Panc1 (cell line): ENCODE measurements around the gene RASGRP2. TPM values are rescaled to one million over a fixed set of nuclear protein-coding genes. Genes with fewer than 3 reads are reported as not detected.

Experiments used
- ATAC-seq: fragments of 200-7000 bp; cut with Tn5 transposase; 2 replicates; pipeline ENCODE4 v1.9.1; 2020; ENCODE audit warnings: mild to moderate bottlenecking, moderate library complexity
- BruUV-seq: library from RNA; stranded (reverse); fragments of 400-500 nt; replicated peaks from 2 replicates; lab custom pipeline; 2021; lab: Mats Ljungman, UMichigan
- CTCF ChIA-PET: fragments of 300-600 bp; sonication (Branson Sonifier 250); formaldehyde crosslinking; loops from one replicate; lab custom pipeline; 2022; ENCODE audit warnings: antibody characterized with exemption; lab: Charles Lee
- POLR2A ChIA-PET: fragments of 300-600 bp; sonication (Branson Sonifier 250); formaldehyde crosslinking; loops from one replicate; lab custom pipeline; 2022; ENCODE audit warnings: antibody characterized with exemption; lab: Charles Lee
- DNase-seq: peaks from one replicate; pipeline ENCODE4 v3.0.0-alpha.2; 2010; ENCODE audit warnings: low read depth, low spot score
- H3K27ac ChIP-seq: 2 replicates; pipeline ENCODE4 v1.5.1; 2011; ENCODE audit warnings: mild to moderate bottlenecking, low read length, inconsistent platforms
- H3K27me3 ChIP-seq: fragments of 200-500 bp; sonication (Bioruptor generic); 2 replicates; pipeline ENCODE4 v1.6.0; 2014; ENCODE audit warnings: low read length, inconsistent platforms; ENCODE audit not compliant: control insufficient read depth, insufficient read depth
- H3K36me3 ChIP-seq: fragments of 200-500 bp; sonication (Bioruptor generic); 2 replicates; pipeline ENCODE4 v1.5.1; 2014; ENCODE audit warnings: inconsistent platforms, mild to moderate bottlenecking, low read length, moderate library complexity; ENCODE audit not compliant: control insufficient read depth, insufficient read depth
- H3K4me1 ChIP-seq: 2 replicates; pipeline ENCODE4 v1.5.1; 2011; ENCODE audit warnings: inconsistent platforms, mild to moderate bottlenecking, low read length, moderate library complexity; ENCODE audit not compliant: control insufficient read depth, insufficient read depth
- H3K4me3 ChIP-seq, 2 experiments: 2 replicates each; pipeline ENCODE4 v1.5.1; 2011 to 2012; ENCODE audit warnings: low read depth in 2 of 2, low read length in 2 of 2, mild to moderate bottlenecking in 2 of 2, inconsistent platforms in 1 of 2, moderate library complexity in 1 of 2
- H3K9me3 ChIP-seq: fragments of 200-500 bp; sonication (Bioruptor generic); 2 replicates; pipeline ENCODE4 v1.5.1; 2014; ENCODE audit warnings: low read depth, mild to moderate bottlenecking, inconsistent platforms, low read length, moderate library complexity; ENCODE audit not compliant: control insufficient read depth, insufficient read depth
- POLR2AphosphoS5 ChIP-seq: IDR thresholded peaks from 2 replicates; pipeline ENCODE4 v1.6.1; 2012; ENCODE audit warnings: mild to moderate bottlenecking, low read depth, low read length, moderate library complexity
- SIN3A ChIP-seq: IDR thresholded peaks from 2 replicates; pipeline ENCODE4 v1.6.1; 2012; ENCODE audit warnings: low read depth, mild to moderate bottlenecking, low read length, moderate library complexity, borderline replicate concordance; ENCODE audit not compliant: insufficient read depth
- TCF7L2 ChIP-seq: IDR thresholded peaks from 2 replicates; pipeline ENCODE4 v1.6.1; 2011; ENCODE audit warnings: mild to moderate bottlenecking, low read depth, low read length, inconsistent platforms
- in situ Hi-C: cut with HindIII; loops from 2 replicates; pipeline ENCODE4 v1.10.0; 2016; ENCODE audit warnings: low sequenced_read_pairs, low pct_unique_long_range_greater_than_20kb
- intact Hi-C: fragments of 100-400 bp; cut with micrococcal nuclease; formaldehyde crosslinking; loops from one replicate; pipeline ENCODE4 v1.10.0; 2022; ENCODE audit not compliant: unreplicated experiment
- total RNA-seq: library from RNA; stranded (reverse); gene quantifications from one replicate; pipeline ENCODE4 v1.2.1, GENCODE V29; 2021; ENCODE audit not compliant: unreplicated experiment
- TF ChIP-seq, protein P1 (sequence below), 2 experiments: IDR thresholded peaks; 2 replicates each; pipeline ENCODE4 v1.6.1; 2011 to 2012; ENCODE audit warnings: low read depth in 2 of 2, control low read depth in 1 of 2, low read length in 1 of 2, mild to moderate bottlenecking in 1 of 2, moderate library complexity in 1 of 2; ENCODE audit not compliant: insufficient read depth in 1 of 2

The RASGRP2 gene
- total RNA-seq, 1 experiment from 2014 or later = 3.7 TPM

DNA sequence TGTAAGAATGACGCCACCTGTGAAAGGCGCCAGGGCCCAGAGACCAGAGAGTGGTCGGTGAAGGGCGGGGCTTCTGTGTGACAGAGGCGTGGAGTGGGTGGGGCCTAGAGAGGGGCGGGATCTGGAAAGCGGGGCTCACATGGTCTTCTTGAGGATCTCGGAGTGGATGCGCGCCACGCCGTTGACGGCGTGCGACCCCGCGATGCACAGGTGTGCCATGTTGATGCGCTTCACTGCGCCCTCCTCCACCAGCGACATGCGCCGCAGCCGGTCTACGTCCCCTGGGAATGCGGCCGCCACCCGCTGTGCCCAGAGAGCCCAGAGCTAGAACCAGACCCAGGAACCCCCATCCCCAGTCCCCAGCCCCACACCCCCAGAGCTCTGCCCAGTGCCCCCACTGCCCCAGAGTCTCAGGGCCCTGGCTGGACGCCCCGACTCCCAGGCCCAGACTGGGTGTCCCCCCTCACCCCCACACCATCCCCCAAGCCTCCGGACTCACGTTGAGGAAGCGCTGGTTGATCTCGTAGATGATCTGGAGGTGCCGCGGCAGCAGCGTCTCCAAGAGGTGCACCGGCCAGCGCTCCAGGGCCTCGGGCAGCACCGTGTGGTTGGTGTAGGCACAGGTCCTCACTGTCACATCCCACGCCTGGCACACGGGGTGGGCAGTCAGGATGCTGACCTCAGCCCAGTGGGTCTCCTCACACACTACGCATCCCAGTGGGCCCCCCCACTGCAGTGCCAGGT, 9.6 kb upstream of the RASGRP2 start:
- no peak for TF ChIP-seq SIN3A
- no peak for TF ChIP-seq TCF7L2
- TF ChIP-seq, protein P1, sequence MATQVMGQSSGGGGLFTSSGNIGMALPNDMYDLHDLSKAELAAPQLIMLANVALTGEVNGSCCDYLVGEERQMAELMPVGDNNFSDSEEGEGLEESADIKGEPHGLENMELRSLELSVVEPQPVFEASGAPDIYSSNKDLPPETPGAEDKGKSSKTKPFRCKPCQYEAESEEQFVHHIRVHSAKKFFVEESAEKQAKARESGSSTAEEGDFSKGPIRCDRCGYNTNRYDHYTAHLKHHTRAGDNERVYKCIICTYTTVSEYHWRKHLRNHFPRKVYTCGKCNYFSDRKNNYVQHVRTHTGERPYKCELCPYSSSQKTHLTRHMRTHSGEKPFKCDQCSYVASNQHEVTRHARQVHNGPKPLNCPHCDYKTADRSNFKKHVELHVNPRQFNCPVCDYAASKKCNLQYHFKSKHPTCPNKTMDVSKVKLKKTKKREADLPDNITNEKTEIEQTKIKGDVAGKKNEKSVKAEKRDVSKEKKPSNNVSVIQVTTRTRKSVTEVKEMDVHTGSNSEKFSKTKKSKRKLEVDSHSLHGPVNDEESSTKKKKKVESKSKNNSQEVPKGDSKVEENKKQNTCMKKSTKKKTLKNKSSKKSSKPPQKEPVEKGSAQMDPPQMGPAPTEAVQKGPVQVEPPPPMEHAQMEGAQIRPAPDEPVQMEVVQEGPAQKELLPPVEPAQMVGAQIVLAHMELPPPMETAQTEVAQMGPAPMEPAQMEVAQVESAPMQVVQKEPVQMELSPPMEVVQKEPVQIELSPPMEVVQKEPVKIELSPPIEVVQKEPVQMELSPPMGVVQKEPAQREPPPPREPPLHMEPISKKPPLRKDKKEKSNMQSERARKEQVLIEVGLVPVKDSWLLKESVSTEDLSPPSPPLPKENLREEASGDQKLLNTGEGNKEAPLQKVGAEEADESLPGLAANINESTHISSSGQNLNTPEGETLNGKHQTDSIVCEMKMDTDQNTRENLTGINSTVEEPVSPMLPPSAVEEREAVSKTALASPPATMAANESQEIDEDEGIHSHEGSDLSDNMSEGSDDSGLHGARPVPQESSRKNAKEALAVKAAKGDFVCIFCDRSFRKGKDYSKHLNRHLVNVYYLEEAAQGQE (IDR thresholded peaks at IDR 0.05; ENCODE audit: insufficient read depth in 1 of 2, low read depth in 2 of 2, low read length in 1 of 2) = no peak
- TF ChIP-seq POLR2AphosphoS5 = no peak
- intact Hi-C loops = no loop called here
- Histone ChIP-seq H3K27ac (no peak overlapping the region), H3K36me3 (no peaks in the 10 kb centered on the region), H3K27me3 (no peaks in the 10 kb centered on the region), H3K4me3 (no peak overlapping the region), H3K4me1 (no peaks in the 10 kb centered on the region), H3K9me3 (no peaks in the 10 kb centered on the region)
- no peak for ATAC-seq
- BruUV-seq = no TSS peak
- POLR2A ChIA-PET = no interaction called here
- in situ Hi-C loops = no loop called here
- CTCF ChIA-PET = no interaction called here
- DNase-seq = no peak

- in situ Hi-C loops = no loop called here
- Histone ChIP-seq H3K27me3 (no peaks in the 10 kb centered on the region), H3K4me3 (no peak overlapping the region), H3K4me1 (no peaks in the 10 kb centered on the region), H3K36me3 (no peaks in the 10 kb centered on the region), H3K27ac (no peak overlapping the region), H3K9me3 (no peaks in the 10 kb centered on the region)
- intact Hi-C loops = no loop called here
- POLR2A ChIA-PET = no interaction called here
- TF ChIP-seq, protein P1 (IDR thresholded peaks at IDR 0.05; ENCODE audit: insufficient read depth in 1 of 2, low read depth in 2 of 2, low read length in 1 of 2) = no peak
- no peak for TF ChIP-seq TCF7L2
- no TSS peak for BruUV-seq
- CTCF ChIA-PET = no interaction called here
- no peak for DNase-seq
- no peak for ATAC-seq
Observed at GRCh38 chr11:64753019-64753379, 9.1 kb upstream of the RASGRP2 start.
